CD14-positive monocyte (primary cell): ENCODE data around the gene ITPR1. TPM values are rescaled to one million over a fixed set of nuclear protein-coding genes. Genes with fewer than 3 reads are reported as not detected.
A peak's percentile ranks its signal among the peaks of the same experiment; 100 is the strongest.

Experiments used
- DNase-seq, 3 donors: peaks; one replicate each; pipeline ENCODE4 v3.0.0-alpha.2; 2011 to 2022
- H2AFZ ChIP-seq: 2 replicates; pipeline ENCODE4 v1.6.0; 2012; ENCODE audit warnings: mild to moderate bottlenecking, low read depth, low read length, inconsistent platforms; ENCODE audit not compliant: insufficient read depth, poor library complexity, severe bottlenecking
- H3K27ac ChIP-seq, 2 donors: 1 replicate in 1 of 2; 2 replicates in 1 of 2; pipeline ENCODE4 v1.5.1; 2012 to 2013; ENCODE audit warnings: low read length in 2 of 2, control low read depth in 1 of 2, inconsistent platforms in 1 of 2, low read depth in 1 of 2, mild to moderate bottlenecking in 1 of 2
- H3K27me3 ChIP-seq, 2 donors: one replicate each; pipeline versions ENCODE4 v1.6.0 to v1.6.1; 2011 to 2013; ENCODE audit warnings: low read length in 2 of 2; ENCODE audit not compliant: control insufficient read depth in 2 of 2, insufficient read depth in 2 of 2
- H3K36me3 ChIP-seq, 2 donors: replicated peaks in 1 of 2; 1 replicate in 1 of 2; 2 replicates in 1 of 2; pipeline versions ENCODE4 v1.5.1 to v1.6.1; 2012 to 2013; ENCODE audit warnings: low read length in 2 of 2, control low read depth in 1 of 2, inconsistent platforms in 1 of 2, mild to moderate bottlenecking in 1 of 2; ENCODE audit not compliant: insufficient read depth in 2 of 2, control insufficient read depth in 1 of 2
- H3K4me1 ChIP-seq, 2 donors: 1 replicate in 1 of 2; 2 replicates in 1 of 2; pipeline versions ENCODE4 v1.5.1 to v1.6.1; 2012 to 2013; ENCODE audit warnings: low read length in 2 of 2, control low read depth in 1 of 2, inconsistent platforms in 1 of 2, mild to moderate bottlenecking in 1 of 2, moderate library complexity in 1 of 2; ENCODE audit not compliant: insufficient read depth in 2 of 2, control insufficient read depth in 1 of 2
- H3K4me2 ChIP-seq: replicated peaks from 2 replicates; pipeline ENCODE3; 2012; ENCODE audit warnings: low read length, moderate library complexity, mild to moderate bottlenecking; ENCODE audit not compliant: poor library complexity, severe bottlenecking; ENCODE audit errors: extremely low read depth
- H3K4me3 ChIP-seq, 3 experiments: fragments of 200-600 bp in 1 of 3; sonication (generic) in 1 of 3; replicated peaks in 1 of 3; 1 replicate in 2 of 3; 2 replicates in 1 of 3; pipeline ENCODE4 v1.5.1; 2011 to 2013; ENCODE audit warnings: low read length in 3 of 3, mild to moderate bottlenecking in 3 of 3, control low read depth in 2 of 3, low read depth in 2 of 3, inconsistent platforms in 1 of 3, moderate library complexity in 1 of 3
- H3K79me2 ChIP-seq: 2 replicates; pipeline ENCODE4 v1.6.0; 2012; ENCODE audit warnings: mild to moderate bottlenecking, control low read depth, inconsistent platforms, low read length, moderate library complexity; ENCODE audit not compliant: insufficient read depth
- H3K9ac ChIP-seq: 2 replicates; pipeline ENCODE4 v1.6.0; 2017; ENCODE audit warnings: low read length, mild to moderate bottlenecking; ENCODE audit not compliant: insufficient read depth, poor library complexity, severe bottlenecking
- H3K9me3 ChIP-seq, 2 donors: replicated peaks in 1 of 2; 1 replicate in 1 of 2; 2 replicates in 1 of 2; pipeline versions ENCODE4 v1.5.1 to v1.6.1; 2012 to 2013; ENCODE audit warnings: low read length in 2 of 2, control low read depth in 1 of 2; ENCODE audit not compliant: control insufficient read depth in 1 of 2, insufficient read depth in 1 of 2
- H4K20me1 ChIP-seq: 2 replicates; pipeline ENCODE4 v1.6.0; 2012; ENCODE audit warnings: mild to moderate bottlenecking, low read length, control low read depth, moderate library complexity; ENCODE audit not compliant: insufficient read depth
- H3K27ac Mint-ChIP-seq, 7 donors: one replicate each; pipeline ENCODE4 v1.8.0; 2020; ENCODE audit warnings: mild to moderate bottlenecking in 7 of 7, mixed read lengths in 7 of 7, moderate library complexity in 6 of 7, inconsistent platforms in 2 of 7
- H3K27me3 Mint-ChIP-seq, 3 donors: one replicate each; pipeline ENCODE4 v1.8.0; 2021 to 2022; ENCODE audit warnings: low read depth in 3 of 3, mild to moderate bottlenecking in 3 of 3, mixed read lengths in 3 of 3, moderate library complexity in 3 of 3, inconsistent platforms in 1 of 3
- H3K36me3 Mint-ChIP-seq, 2 donors: one replicate each; pipeline ENCODE4 v1.8.0; 2020; ENCODE audit warnings: mixed read lengths in 2 of 2, inconsistent platforms in 1 of 2, mild to moderate bottlenecking in 1 of 2
- H3K4me1 Mint-ChIP-seq: one replicate; pipeline ENCODE4 v1.8.0; 2020; ENCODE audit warnings: mild to moderate bottlenecking, mixed read lengths
- H3K4me3 Mint-ChIP-seq, 2 donors: one replicate each; pipeline ENCODE4 v1.8.0; 2020; ENCODE audit warnings: mild to moderate bottlenecking in 2 of 2, mixed read lengths in 2 of 2, moderate library complexity in 1 of 2
- H3K9me3 Mint-ChIP-seq, 7 donors: one replicate each; pipeline ENCODE4 v1.8.0; 2020 to 2022; ENCODE audit warnings: mixed read lengths in 7 of 7, mild to moderate bottlenecking in 6 of 7, moderate library complexity in 6 of 7, inconsistent platforms in 2 of 7
- CTCF ChIP-seq: fragments of 200-600 bp; IDR thresholded peaks from one replicate; pipeline ENCODE4 v1.8.0; 2022; ENCODE audit warnings: antibody characterized with exemption, mild to moderate bottlenecking
- WGBS: methylation state at CpG from one replicate; pipeline ENCODE4 v1.1.5; 2013; ENCODE audit warnings: missing lambda C conversion rate; ENCODE audit not compliant: insufficient coverage; 5-methylcytosine and 5-hydroxymethylcytosine counted together
- intact Hi-C, 2 donors: fragments of 100-400 bp; cut with micrococcal nuclease; formaldehyde crosslinking; loops; one replicate each; pipeline versions ENCODE4 v1.15.0 to v1.15.1; 2023
- polyA plus RNA-seq, 3 donors: library from polyadenylated mRNA; depleted of rRNA in 1 of 3; unstranded in 2 of 3; stranded (reverse) in 1 of 3; fragments of 300-500 nt in 2 of 3; fragments of >200 nt in 1 of 3; fragmentation: Illumina TruSeq in 2 of 3; gene quantifications; 1 replicate in 2 of 3; 2 replicates in 1 of 3; pipeline ENCODE4 v1.2.3, GENCODE V29; 2012 to 2021

The ITPR1 gene
- polyA plus RNA-seq, 3 donors = 3.2 to 21.1 (median 7.1) TPM

- Histone ChIP-seq H3K79me2 (peaks cover 5% of the 10 kb centered on the region), H3K4me3 (no peak overlapping the region), H2AFZ (no peak overlapping the region), H3K27ac (peak overlapping the region in 1 of 2 donors; percentile 73), H3K36me3 (peaks cover 4 to 36% of the 10 kb centered on the region in 2 donors), H3K27me3 (no peaks in the 10 kb centered on the region), H3K4me1 (peaks cover 37 to 41% of the 10 kb centered on the region in 2 donors), H4K20me1 (no peaks in the 10 kb centered on the region), H3K9ac (no peak overlapping the region), H3K9me3 (no peaks in the 10 kb centered on the region), H3K4me2 (no peak overlapping the region)
- Mint-ChIP-seq H3K4me1 (peaks cover 39% of the 10 kb centered on the region), H3K27me3 (peaks cover 0 to 2% (median 0%) of the 10 kb centered on the region in 3 donors), H3K27ac (peak overlapping the region in 2 of 7 donors; percentile 15 to 31), H3K4me3 (no peak overlapping the region), H3K9me3 (peaks cover 0 to 3% (median 0%) of the 10 kb centered on the region in 7 donors), H3K36me3 (peaks cover 47 to 56% of the 10 kb centered on the region in 2 donors)
- intact Hi-C loops = no loop called here
- no peak for DNase-seq
- TF ChIP-seq CTCF = no peak
- 100% methylated on average over 1 of the region's 5 CpGs for WGBS
These were observed 249.2 kb downstream of the ITPR1 start for GRCh38 chr3:4742359-4742758.

- no peak for TF ChIP-seq CTCF
- 91% methylated on average over 4 of the region's 4 CpGs for WGBS
- H3K9me3 ChIP-seq = no peaks in the 10 kb centered on the region
- no peak overlapping the region for H3K27ac ChIP-seq
- peaks cover 45% of the 10 kb centered on the region for H3K4me1 Mint-ChIP-seq
- no peak overlapping the region for H3K9ac ChIP-seq
- H2AFZ ChIP-seq = no peak overlapping the region
- peaks cover 2 to 30% of the 10 kb centered on the region in 2 donors for H3K36me3 ChIP-seq
- H3K9me3 Mint-ChIP-seq = peaks cover 0 to 3% (median 0%) of the 10 kb centered on the region in 7 donors
- peak overlapping the region in 1 of 7 donors; percentile 30 for H3K27ac Mint-ChIP-seq
- H4K20me1 ChIP-seq = no peaks in the 10 kb centered on the region
- H3K4me1 ChIP-seq = peaks cover 38 to 46% of the 10 kb centered on the region in 2 donors
- H3K4me2 ChIP-seq = no peak overlapping the region
- H3K4me3 Mint-ChIP-seq = no peak overlapping the region
- peaks cover 0 to 2% (median 0%) of the 10 kb centered on the region in 3 donors for H3K27me3 Mint-ChIP-seq
- intact Hi-C loops = no loop called here
- H3K27me3 ChIP-seq = no peaks in the 10 kb centered on the region
- DNase-seq = no peak
- H3K79me2 ChIP-seq = peaks cover 5% of the 10 kb centered on the region
- H3K4me3 ChIP-seq = no peak overlapping the region
- peaks cover 39 to 51% of the 10 kb centered on the region in 2 donors for H3K36me3 Mint-ChIP-seq
These were observed 250.2 kb downstream of the ITPR1 start for GRCh38 chr3:4743371-4743770.
